Fibroblast of lung (primary cell): ENCODE measurements around the gene MYO7A. TPM values are rescaled to one million over a fixed set of nuclear protein-coding genes. Genes with fewer than 3 reads are reported as not detected.

ENCODE experiments used
- DNase-seq, 2 donors: peaks; one replicate each; pipeline versions ENCODE4 v3.0.0 to v3.0.0-alpha.2; 2010; ENCODE audit warnings: low read depth in 2 of 2
- H2AFZ ChIP-seq: 2 replicates; pipeline ENCODE4 v1.5.1; 2012; ENCODE audit warnings: low read length, control low read depth, inconsistent platforms
- H3K27ac ChIP-seq: 2 replicates; pipeline ENCODE4 v1.5.1; 2011; ENCODE audit warnings: low read length, control low read depth; ENCODE audit not compliant: insufficient read depth
- H3K27me3 ChIP-seq: 2 replicates; pipeline ENCODE4 v1.5.1; 2011; ENCODE audit warnings: mild to moderate bottlenecking, low read length; ENCODE audit not compliant: control insufficient read depth, insufficient read depth
- H3K36me3 ChIP-seq: 2 replicates; pipeline ENCODE4 v1.5.1; 2011; ENCODE audit warnings: low read length; ENCODE audit not compliant: control insufficient read depth, insufficient read depth
- H3K4me1 ChIP-seq: 2 replicates; pipeline ENCODE4 v1.5.1; 2011; ENCODE audit warnings: low read length; ENCODE audit not compliant: control insufficient read depth, insufficient read depth; ENCODE audit errors: extremely low read depth
- H3K4me2 ChIP-seq: 2 replicates; pipeline ENCODE4 v1.5.1; 2011; ENCODE audit warnings: low read length, control low read depth; ENCODE audit not compliant: insufficient read depth; ENCODE audit errors: extremely low read depth
- H3K4me3 ChIP-seq, 4 experiments: fragments of 200-600 bp in 1 of 4; sonication (generic) in 1 of 4; replicated peaks in 1 of 4; 2 replicates each; pipeline ENCODE4 v1.5.1; 2011 to 2016; ENCODE audit warnings: low read length in 4 of 4, low read depth in 3 of 4, mild to moderate bottlenecking in 3 of 4, control low read depth in 2 of 4, inconsistent platforms in 1 of 4, mixed read lengths in 1 of 4; ENCODE audit not compliant: insufficient read depth in 1 of 4; ENCODE audit errors: control extremely low read depth in 1 of 4
- H3K79me2 ChIP-seq: 2 replicates; pipeline ENCODE4 v1.5.1; 2012; ENCODE audit warnings: mild to moderate bottlenecking, low read length, inconsistent platforms; ENCODE audit not compliant: control insufficient read depth, insufficient read depth
- H3K9ac ChIP-seq: 2 replicates; pipeline ENCODE4 v1.5.1; 2011; ENCODE audit warnings: mild to moderate bottlenecking, low read length, control low read depth; ENCODE audit not compliant: insufficient read depth
- H3K9me3 ChIP-seq: 2 replicates; pipeline ENCODE4 v1.5.1; 2012; ENCODE audit warnings: low read depth, low read length; ENCODE audit not compliant: control insufficient read depth, insufficient read depth
- H4K20me1 ChIP-seq: 2 replicates; pipeline ENCODE4 v1.5.1; 2011; ENCODE audit warnings: low read length; ENCODE audit not compliant: control insufficient read depth, insufficient read depth; ENCODE audit errors: extremely low read depth
- CTCF ChIP-seq, 2 donors: IDR thresholded peaks in 1 of 2; conservative IDR thresholded peaks in 1 of 2; 1 replicate in 1 of 2; 2 replicates in 1 of 2; pipeline ENCODE4 v1.5.1; 2011 to 2012; ENCODE audit warnings: low read length in 2 of 2, control low read depth in 1 of 2, inconsistent platforms in 1 of 2, low read depth in 1 of 2, mild to moderate bottlenecking in 1 of 2
- EZH2 ChIP-seq: IDR thresholded peaks from 2 replicates; pipeline ENCODE4 v1.5.1; 2012; ENCODE audit warnings: low read length, control low read depth, mild to moderate bottlenecking; ENCODE audit errors: missing control alignments
- polyA plus RNA-seq, 2 donors: library from polyadenylated mRNA; depleted of rRNA in 1 of 2; stranded (reverse) in 1 of 2; unstranded in 1 of 2; fragments of >200 nt; gene quantifications; 2 replicates each; pipeline ENCODE4 v1.2.1, GENCODE V29; 2011 to 2012; ENCODE audit warnings: missing spikeins in 1 of 2
- total RNA-seq: library from RNA; depleted of rRNA; stranded (reverse); fragments of >200 nt; gene quantifications from 2 replicates; pipeline ENCODE4 v1.2.1, GENCODE V29; 2014

MYO7A gene
- total and polyA plus RNA-seq, 2 donors (not counting 1 experiment from before 2014, with no cell fraction given): 0.01 to 0.33 TPM

GRCh38 chr11:77081381-77081851 is 46.6 kb upstream of the MYO7A start:
- Histone ChIP-seq H3K36me3 (peaks cover 2% of the 10 kb centered on the region), H3K4me3 (no peak overlapping the region), H3K79me2 (peaks cover 1% of the 10 kb centered on the region), H3K27ac (no peak overlapping the region), H4K20me1 (no peaks in the 10 kb centered on the region), H3K9ac (no peak overlapping the region), H3K9me3 (no peaks in the 10 kb centered on the region), H3K4me1 (peaks cover 12% of the 10 kb centered on the region), H3K4me2 (no peak overlapping the region), H3K27me3 (no peaks in the 10 kb centered on the region), H2AFZ (no peak overlapping the region)
- no peak for TF ChIP-seq CTCF (conservative IDR thresholded peaks at IDR 0.05 in 1 of 2, IDR thresholded peaks at IDR 0.05 in 1 of 2; ENCODE audit: low read depth in 1 of 2, low read length in 2 of 2)
- TF ChIP-seq EZH2: no peak
- no peak for DNase-seq

GRCh38 chr11:77081976-77082836 is 45.8 kb upstream of the MYO7A start:
- Histone ChIP-seq H3K9me3 (no peaks in the 10 kb centered on the region), H3K9ac (no peak overlapping the region), H3K4me3 (no peak overlapping the region), H3K27me3 (no peaks in the 10 kb centered on the region), H3K4me1 (peaks cover 12% of the 10 kb centered on the region), H2AFZ (peak overlapping the region; percentile 24), H3K79me2 (peaks cover 1% of the 10 kb centered on the region), H3K27ac (peak overlapping the region; percentile 17), H3K4me2 (no peak overlapping the region), H4K20me1 (no peaks in the 10 kb centered on the region), H3K36me3 (peaks cover 2% of the 10 kb centered on the region)
- no peak for DNase-seq
- TF ChIP-seq CTCF (conservative IDR thresholded peaks at IDR 0.05 in 1 of 2, IDR thresholded peaks at IDR 0.05 in 1 of 2; ENCODE audit: low read depth in 1 of 2, low read length in 2 of 2): no peak
- no peak for TF ChIP-seq EZH2

GRCh38 chr11:77082838-77083565 is 45.0 kb upstream of the MYO7A start:
- no peaks in the 10 kb centered on the region for H4K20me1 ChIP-seq
- peaks cover 1% of the 10 kb centered on the region for H3K79me2 ChIP-seq
- peak overlapping the region; percentile 22 for H3K27ac ChIP-seq
- H3K4me3 ChIP-seq: no peak overlapping the region
- peaks cover 12% of the 10 kb centered on the region for H3K4me1 ChIP-seq
- peaks cover 2% of the 10 kb centered on the region for H3K36me3 ChIP-seq
- TF ChIP-seq CTCF (conservative IDR thresholded peaks at IDR 0.05 in 1 of 2, IDR thresholded peaks at IDR 0.05 in 1 of 2; ENCODE audit: low read depth in 1 of 2, low read length in 2 of 2): no peak
- no peak for TF ChIP-seq EZH2
- peak; percentile 25 to 26 for DNase-seq
- H3K4me2 ChIP-seq: no peak overlapping the region
- no peak overlapping the region for H3K9ac ChIP-seq
- H3K9me3 ChIP-seq: no peaks in the 10 kb centered on the region
- peak overlapping the region; percentile 24 for H2AFZ ChIP-seq
- H3K27me3 ChIP-seq: no peaks in the 10 kb centered on the region
